SK-N-SH (cell line): ENCODE measurements around the gene TOX2.

Source experiments
- GABPA ChIP-seq: IDR thresholded peaks from 2 replicates; pipeline ENCODE4 v1.4.0; 2012; ENCODE audit warnings: low read depth, mild to moderate bottlenecking
- USF2 ChIP-seq: fragments of 150-350 bp; IDR thresholded peaks from 2 replicates; pipeline ENCODE4 v1.6.1; 2017; ENCODE audit warnings: antibody characterized with exemption, low read length, low read depth, borderline replicate concordance
- ZBTB33 ChIP-seq: IDR thresholded peaks from 2 replicates; pipeline ENCODE4 v1.4.0; 2012; ENCODE audit warnings: low read depth, borderline replicate concordance

DNA sequence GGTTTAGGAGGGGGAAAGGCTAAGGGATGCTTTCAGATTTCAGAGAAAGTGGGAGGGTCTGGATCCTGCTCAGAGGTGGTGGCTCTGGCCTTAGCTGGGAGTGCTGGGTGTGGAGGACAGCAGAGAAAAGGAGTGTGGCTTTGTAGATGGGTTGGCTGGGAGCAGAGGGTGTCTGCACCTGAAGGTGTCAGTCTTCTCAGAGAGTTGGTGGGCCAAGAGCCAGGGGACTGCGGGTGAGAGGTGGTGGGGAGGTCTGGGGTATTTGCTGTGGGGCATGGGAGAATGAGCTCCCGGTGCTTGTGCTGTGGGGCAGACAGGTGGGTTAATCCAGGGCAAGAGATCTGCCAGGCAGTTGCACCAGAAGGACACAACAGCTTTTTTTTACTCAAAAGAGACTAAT is 67.4 kb downstream of the TOX2 start:
- no peak for TF ChIP-seq ZBTB33
- no peak for TF ChIP-seq GABPA
- TF ChIP-seq USF2, result no peak
